GM20431 (cell line): ENCODE results near the gene MVB12B.

Experiments
- in situ Hi-C: fragments of 300-500 bp; cut with MseI, MboI; formaldehyde crosslinking; loops from one replicate; pipeline ENCODE4 v1.15.0; 2020; ENCODE audit warnings: low sequenced_read_pairs; ENCODE audit not compliant: unreplicated experiment

MVB12B gene

GRCh38 chr9:126347911-126348760 is 21.5 kb downstream of the MVB12B start:
- in situ Hi-C loops = no loop called here

- in situ Hi-C loops = no loop called here
Measured at GRCh38 chr9:126348911-126349550, 22.4 kb downstream of the MVB12B start.

GRCh38 chr9:126354887-126355770 is 28.5 kb downstream of the MVB12B start:
- in situ Hi-C loops = no loop called here

- in situ Hi-C loops = no loop called here
Measured at GRCh38 chr9:126357074-126357473, 30.4 kb downstream of the MVB12B start.

DNA sequence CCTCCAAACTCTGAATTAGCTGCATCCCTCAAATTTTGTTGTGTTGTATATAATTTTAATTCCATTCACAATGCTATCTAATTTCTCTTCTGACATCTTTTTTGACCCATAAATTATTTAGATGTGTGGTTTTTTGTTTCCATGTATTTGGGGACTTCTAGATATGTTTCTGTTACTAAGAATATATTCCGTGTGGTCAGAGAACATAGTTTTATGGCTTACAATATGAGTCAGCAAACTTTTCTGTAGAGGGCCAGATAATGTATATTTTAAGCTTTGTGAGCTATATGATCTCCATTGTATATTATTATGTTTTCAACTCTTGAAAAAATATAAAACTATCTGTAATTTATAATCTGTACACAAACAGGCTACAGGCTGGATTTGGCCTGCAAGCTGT is 33.4 kb downstream of the MVB12B start:
- in situ Hi-C loops = no loop called here

- in situ Hi-C loops = no loop called here
Measured at GRCh38 chr9:126361810-126362238, 35.2 kb downstream of the MVB12B start.

DNA sequence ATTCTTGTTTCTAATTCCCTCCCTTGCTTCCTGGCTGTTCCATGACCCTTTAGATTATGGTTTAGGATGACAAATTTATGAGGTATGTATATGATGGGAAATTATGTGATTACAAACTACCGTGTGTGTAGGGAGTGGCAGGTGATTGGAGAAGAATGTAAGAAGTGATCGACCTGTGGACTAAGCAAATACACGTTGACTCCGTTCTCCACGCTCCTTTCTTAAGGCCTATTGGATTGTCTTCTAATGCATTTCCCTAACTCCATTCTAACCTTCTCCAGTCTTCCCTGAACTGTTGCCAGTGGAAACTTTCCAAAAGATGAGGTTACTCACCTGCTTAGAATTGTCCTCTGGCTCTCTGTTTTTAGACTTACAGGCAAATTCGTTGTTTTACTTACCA is 36.6 kb downstream of the MVB12B start:
- in situ Hi-C loops = no loop called here

GRCh38 chr9:126363847-126364671 is 37.4 kb downstream of the MVB12B start:
- in situ Hi-C loops = no loop called here

GRCh38 chr9:126365780-126366179 is 39.2 kb downstream of the MVB12B start:
- in situ Hi-C loops = no loop called here

DNA sequence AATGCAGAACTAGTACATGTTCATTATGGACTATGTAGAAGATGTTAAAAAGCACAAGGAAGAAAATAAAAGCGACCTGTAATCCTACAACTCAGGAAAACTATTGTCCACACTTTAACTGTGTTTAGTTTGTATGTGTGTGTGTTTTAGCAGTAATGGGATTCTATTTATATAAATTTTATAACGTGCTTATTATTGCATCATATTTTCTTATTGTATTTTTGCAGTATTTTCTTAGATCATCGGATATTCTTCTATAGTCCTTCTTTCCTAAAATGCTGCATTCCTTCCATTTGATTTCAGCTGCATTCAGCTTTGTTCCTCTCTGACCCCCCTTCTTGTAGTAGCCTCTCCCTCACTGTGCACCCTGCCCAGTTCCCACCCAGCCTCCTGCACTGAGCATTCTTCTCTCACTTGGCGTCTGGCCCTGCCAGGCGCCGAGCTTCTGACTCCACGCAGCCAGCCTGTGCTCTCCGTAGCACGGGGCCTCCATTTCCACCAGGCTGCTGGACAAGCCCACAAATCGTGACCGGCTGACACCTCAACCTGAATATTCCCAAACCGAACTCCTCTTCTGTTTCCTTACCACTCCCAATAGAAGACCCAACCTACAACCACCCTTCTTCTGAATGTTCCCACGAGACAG is 39.9 kb downstream of the MVB12B start:
- in situ Hi-C loops = no loop called here

- in situ Hi-C loops = no loop called here
Measured at GRCh38 chr9:126367139-126367538, 40.5 kb downstream of the MVB12B start.

DNA sequence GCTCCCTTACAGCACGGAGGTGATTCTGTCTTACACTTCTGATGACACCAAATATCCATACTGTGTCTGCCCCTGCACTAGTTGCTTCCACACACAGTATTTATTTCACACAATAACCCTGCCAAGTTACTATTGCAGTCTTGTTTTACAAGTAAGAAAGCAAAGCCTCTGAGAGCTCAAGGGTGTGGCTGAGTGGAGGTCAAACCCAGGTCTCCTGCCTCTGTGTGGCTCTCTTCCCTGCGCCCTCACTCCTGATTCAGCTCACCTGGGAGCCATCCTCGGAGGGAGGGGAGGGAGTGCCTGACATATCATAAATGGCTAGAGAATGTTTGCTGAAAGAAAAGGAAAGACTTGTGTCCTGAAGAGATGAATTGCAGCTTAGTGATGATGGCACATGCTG is 41.0 kb downstream of the MVB12B start:
- in situ Hi-C loops = no loop called here

GRCh38 chr9:126368020-126368419 is 41.4 kb downstream of the MVB12B start:
- in situ Hi-C loops = no loop called here

GRCh38 chr9:126371007-126371870 is 44.6 kb downstream of the MVB12B start:
- in situ Hi-C loops = no loop called here

- in situ Hi-C loops = no loop called here
Measured at GRCh38 chr9:126372716-126373115, 46.1 kb downstream of the MVB12B start.

- in situ Hi-C loops = no loop called here
Measured at GRCh38 chr9:126373241-126373640, 46.6 kb downstream of the MVB12B start.

GRCh38 chr9:126374366-126374781 is 47.7 kb downstream of the MVB12B start:
- in situ Hi-C loops = no loop called here

- in situ Hi-C loops = no loop called here
Measured at GRCh38 chr9:126375386-126375785, 48.8 kb downstream of the MVB12B start.
